ENCODE results near the gene NOTUM. TPM values are rescaled to one million over a fixed set of nuclear protein-coding genes. Genes with fewer than 3 reads are reported as not detected.

The NOTUM gene
- total and polyA plus RNA-seq, 2 donors (not counting 3 experiments of a cell fraction or from before 2014, with no cell fraction given) = not detected

DNA sequence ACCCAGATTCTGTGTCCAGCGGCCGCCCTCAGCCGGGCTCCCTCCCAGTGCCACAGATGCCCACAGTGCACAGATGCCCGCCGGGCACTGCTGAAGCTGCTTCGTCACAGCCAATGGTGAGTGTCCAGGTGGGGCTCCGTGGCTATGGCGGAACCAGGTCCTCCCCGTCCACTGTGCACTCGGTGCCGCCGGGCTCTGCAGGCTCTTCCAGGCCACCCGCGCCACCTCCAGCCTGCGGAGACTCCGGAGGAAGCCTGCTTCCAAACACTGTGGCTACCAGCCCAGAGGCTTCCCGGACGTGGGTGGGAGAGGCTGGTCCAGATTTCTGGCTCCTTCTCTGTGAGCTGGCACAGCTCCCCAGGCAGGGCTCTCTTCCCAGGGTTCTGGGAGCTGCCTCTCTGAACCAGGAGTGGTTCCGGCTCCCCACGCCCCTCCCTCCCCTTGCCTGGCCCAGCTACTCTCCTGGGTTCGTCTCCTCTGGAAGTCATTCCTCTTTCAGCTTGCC, 21.1 kb downstream of the NOTUM start:
- DNase-seq (ENCODE audit: low read depth, low spot score) (no peak), FAIRE-seq (no peak)
- BruUV-seq (replicated peaks) = no TSS peak
- Histone ChIP-seq H4K20me1 (replicated peaks; ENCODE audit: control insufficient read depth, extremely low read depth, insufficient read depth, low read length) (no peaks in the 10 kb centered on the region), H3K4me2 (ENCODE audit: insufficient read depth, low read length) (no peak overlapping the region), H3K36me3 (ENCODE audit: control insufficient read depth in 2 of 2, extremely low read depth in 1 of 2, insufficient read depth in 2 of 2, low read length in 2 of 2) (no peaks in the 10 kb centered on the region), H3K27ac (ENCODE audit: insufficient read depth, low read depth, low read length) (no peak overlapping the region), H3K9ac (replicated peaks; ENCODE audit: extremely low read depth, insufficient read depth, low read length) (no peak overlapping the region), H3K27me3 (ENCODE audit: control insufficient read depth in 2 of 2, insufficient read depth in 2 of 2, low read length in 2 of 2) (peaks cover 0 to 7% of the 10 kb centered on the region in 2 experiments), H3K4me1 (ENCODE audit: control insufficient read depth, extremely low read depth, insufficient read depth, low read length) (peaks cover 7% of the 10 kb centered on the region), H3K79me2 (ENCODE audit: control insufficient read depth, insufficient read depth, low read length) (peaks cover 8% of the 10 kb centered on the region), H2AFZ (ENCODE audit: low read depth, low read length) (no peak overlapping the region), H3K9me1 (replicated peaks; ENCODE audit: control insufficient read depth, extremely low read depth, insufficient read depth, low read length) (no peaks in the 10 kb centered on the region), H3K9me3 (replicated peaks; ENCODE audit: control insufficient read depth, insufficient read depth, low read length) (no peaks in the 10 kb centered on the region), H3K4me3 (replicated peaks in 1 of 3; ENCODE audit: insufficient read depth in 1 of 3, low read depth in 1 of 3, low read length in 3 of 3) (no peak overlapping the region)
- CTCF ChIA-PET = interaction anchor here (0.7 to 1.4 kb wide), 2 partner anchors 12 to 20 kb away, joined by 3 read pairs; partner anchors contain the start of gene MAFG
- intact Hi-C loops (cut with micrococcal nuclease) (loop anchor here (5.0 kb wide), 1 partner anchor 37 kb away; the partner anchor contains the start of gene ASPSCR1), dilution Hi-C loops (cut with MboI; ENCODE audit: extremely low pct_ligation_motif_present, low sequenced_read_pairs) (no loop called here)
- TF ChIP-seq, protein P1, sequence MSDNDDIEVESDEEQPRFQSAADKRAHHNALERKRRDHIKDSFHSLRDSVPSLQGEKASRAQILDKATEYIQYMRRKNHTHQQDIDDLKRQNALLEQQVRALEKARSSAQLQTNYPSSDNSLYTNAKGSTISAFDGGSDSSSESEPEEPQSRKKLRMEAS (IDR thresholded peaks at IDR 0.05; ENCODE audit: insufficient read depth, insufficient read length) = no peak
- TF ChIP-seq POLR2A (IDR thresholded peaks at IDR 0.05; ENCODE audit: low read depth, low read length) = no peak
- TF ChIP-seq POLR2AphosphoS5 (IDR thresholded peaks at IDR 0.05; ENCODE audit: insufficient read depth, low read depth, low read length) = no peak
- no peak for TF ChIP-seq EZH2 (IDR thresholded peaks at IDR 0.05; ENCODE audit: borderline replicate concordance, low read depth, low read length, severe bottlenecking)
- TF ChIP-seq JUN (IDR thresholded peaks at IDR 0.05; ENCODE audit: borderline replicate concordance, insufficient read depth, insufficient read length, low read depth) = no peak
- no peak for TF ChIP-seq GATA2 (IDR thresholded peaks at IDR 0.05; ENCODE audit: insufficient read depth, insufficient read length, low read depth, low read length)
- TF ChIP-seq FOS (IDR thresholded peaks at IDR 0.05; ENCODE audit: borderline replicate concordance, insufficient read depth, low read length) = no peak
- POLR2A ChIA-PET = no interaction called here

DNA sequence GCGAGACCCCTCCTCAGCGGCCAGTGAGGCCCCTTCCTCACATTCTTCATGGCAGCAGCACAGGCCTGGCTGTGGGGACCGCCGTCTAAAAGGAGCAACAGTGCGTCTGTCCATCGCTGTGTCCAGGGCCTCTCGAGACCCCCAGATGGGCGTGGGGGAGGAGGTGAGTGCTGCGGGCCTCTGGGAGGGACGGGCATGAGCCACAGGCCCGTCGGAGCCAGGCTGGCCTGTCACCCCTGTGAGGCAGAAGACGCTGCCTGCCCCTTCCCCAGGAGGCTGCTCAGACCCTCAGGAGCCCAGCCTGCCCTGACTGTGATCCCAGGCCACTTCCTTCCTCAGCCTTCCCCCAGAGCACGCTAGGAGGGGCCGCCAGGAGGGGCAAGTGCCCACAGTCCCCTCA, 21.8 kb downstream of the NOTUM start:
- Histone ChIP-seq H3K36me3 (ENCODE audit: control insufficient read depth in 2 of 2, extremely low read depth in 1 of 2, insufficient read depth in 2 of 2, low read length in 2 of 2) (no peaks in the 10 kb centered on the region), H3K4me1 (ENCODE audit: control insufficient read depth, extremely low read depth, insufficient read depth, low read length) (peaks cover 7% of the 10 kb centered on the region), H3K79me2 (ENCODE audit: control insufficient read depth, insufficient read depth, low read length) (peaks cover 8% of the 10 kb centered on the region), H3K9me1 (replicated peaks; ENCODE audit: control insufficient read depth, extremely low read depth, insufficient read depth, low read length) (no peaks in the 10 kb centered on the region), H4K20me1 (replicated peaks; ENCODE audit: control insufficient read depth, extremely low read depth, insufficient read depth, low read length) (no peaks in the 10 kb centered on the region), H3K4me3 (replicated peaks in 1 of 3; ENCODE audit: insufficient read depth in 1 of 3, low read depth in 1 of 3, low read length in 3 of 3) (no peak overlapping the region), H2AFZ (ENCODE audit: low read depth, low read length) (no peak overlapping the region), H3K9ac (replicated peaks; ENCODE audit: extremely low read depth, insufficient read depth, low read length) (no peak overlapping the region), H3K4me2 (ENCODE audit: insufficient read depth, low read length) (no peak overlapping the region), H3K27me3 (ENCODE audit: control insufficient read depth in 2 of 2, insufficient read depth in 2 of 2, low read length in 2 of 2) (peaks cover 0 to 2% of the 10 kb centered on the region in 2 experiments), H3K9me3 (replicated peaks; ENCODE audit: control insufficient read depth, insufficient read depth, low read length) (no peaks in the 10 kb centered on the region), H3K27ac (ENCODE audit: insufficient read depth, low read depth, low read length) (no peak overlapping the region)
- intact Hi-C loops (cut with micrococcal nuclease) = loop anchor here (5.0 kb wide), 1 partner anchor 38 kb away; the partner anchor contains the start of gene ASPSCR1
- no peak for TF ChIP-seq GATA2 (IDR thresholded peaks at IDR 0.05; ENCODE audit: insufficient read depth, insufficient read length, low read depth, low read length)
- no peak for TF ChIP-seq MYC (IDR thresholded peaks at IDR 0.05; ENCODE audit: low read depth, low read length)
- TF ChIP-seq, protein P2, sequence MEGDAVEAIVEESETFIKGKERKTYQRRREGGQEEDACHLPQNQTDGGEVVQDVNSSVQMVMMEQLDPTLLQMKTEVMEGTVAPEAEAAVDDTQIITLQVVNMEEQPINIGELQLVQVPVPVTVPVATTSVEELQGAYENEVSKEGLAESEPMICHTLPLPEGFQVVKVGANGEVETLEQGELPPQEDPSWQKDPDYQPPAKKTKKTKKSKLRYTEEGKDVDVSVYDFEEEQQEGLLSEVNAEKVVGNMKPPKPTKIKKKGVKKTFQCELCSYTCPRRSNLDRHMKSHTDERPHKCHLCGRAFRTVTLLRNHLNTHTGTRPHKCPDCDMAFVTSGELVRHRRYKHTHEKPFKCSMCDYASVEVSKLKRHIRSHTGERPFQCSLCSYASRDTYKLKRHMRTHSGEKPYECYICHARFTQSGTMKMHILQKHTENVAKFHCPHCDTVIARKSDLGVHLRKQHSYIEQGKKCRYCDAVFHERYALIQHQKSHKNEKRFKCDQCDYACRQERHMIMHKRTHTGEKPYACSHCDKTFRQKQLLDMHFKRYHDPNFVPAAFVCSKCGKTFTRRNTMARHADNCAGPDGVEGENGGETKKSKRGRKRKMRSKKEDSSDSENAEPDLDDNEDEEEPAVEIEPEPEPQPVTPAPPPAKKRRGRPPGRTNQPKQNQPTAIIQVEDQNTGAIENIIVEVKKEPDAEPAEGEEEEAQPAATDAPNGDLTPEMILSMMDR (IDR thresholded peaks at IDR 0.05; ENCODE audit: extremely low read depth in 1 of 2, insufficient read depth in 1 of 2, low read depth in 1 of 2, low read length in 2 of 2) = no peak
- TF ChIP-seq JUN (IDR thresholded peaks at IDR 0.05; ENCODE audit: borderline replicate concordance, insufficient read depth, insufficient read length, low read depth) = no peak
- no peak for TF ChIP-seq POLR2AphosphoS5 (IDR thresholded peaks at IDR 0.05; ENCODE audit: insufficient read depth, low read depth, low read length)
- dilution Hi-C loops (cut with MboI; ENCODE audit: extremely low pct_ligation_motif_present, low sequenced_read_pairs) = no loop called here
- CTCF ChIA-PET = interaction anchor here (1.1 to 1.3 kb wide), 2 partner anchors 11 to 13 kb away, joined by 3 to 10 read pairs; partner anchors contain the start of gene MAFG
- DNase-seq (ENCODE audit: low read depth, low spot score) (no peak), FAIRE-seq (no peak)
- POLR2A ChIA-PET = no interaction called here
- no TSS peak for BruUV-seq (replicated peaks)

Data from endothelial cell of umbilical vein (primary cell).